Uterus (tissue), 4 donors: ENCODE measurements around the gene PLXNC1. TPM values are rescaled to one million over a fixed set of nuclear protein-coding genes. Genes with fewer than 3 reads are reported as not detected.

Source experiments
- DNase-seq, 2 donors: peaks; one replicate each; pipeline ENCODE4 v3.0.0-alpha.2; 2019 to 2020
- H3K27ac ChIP-seq, 2 donors: fragments of 200-600 bp; sonication (generic); 1 replicate in 1 of 2; 2 replicates in 1 of 2; pipeline ENCODE4 v1.5.1; 2016 to 2018
- H3K27me3 ChIP-seq, 2 donors: fragments of 200-600 bp; sonication (generic); one replicate each; pipeline ENCODE4 v1.5.1; 2018 to 2019; ENCODE audit warnings: control low read depth in 1 of 2
- H3K36me3 ChIP-seq, 2 donors: fragments of 200-600 bp; sonication (generic); one replicate each; pipeline ENCODE4 v1.5.1; 2019; ENCODE audit warnings: control low read depth in 1 of 2
- H3K4me1 ChIP-seq, 2 donors: fragments of 200-600 bp; sonication (generic); one replicate each; pipeline ENCODE4 v1.5.1; 2018 to 2019; ENCODE audit warnings: control low read depth in 1 of 2
- H3K4me3 ChIP-seq, 2 donors: fragments of 200-600 bp; sonication (generic); 1 replicate in 1 of 2; 2 replicates in 1 of 2; pipeline ENCODE4 v1.5.1; 2018 to 2019; ENCODE audit warnings: mild to moderate bottlenecking in 1 of 2
- H3K9me3 ChIP-seq, 2 donors: fragments of 200-600 bp; sonication (generic); one replicate each; pipeline ENCODE4 v1.5.1; 2019; ENCODE audit warnings: control low read depth in 1 of 2
- POLR2A ChIP-seq, 2 donors: fragments of 450-650 bp; IDR thresholded peaks; one replicate each; pipeline ENCODE4 v1.6.1; 2016; ENCODE audit warnings: antibody characterized with exemption in 2 of 2, mild to moderate bottlenecking in 1 of 2, moderate library complexity in 1 of 2
- intact Hi-C: fragments of 100-400 bp; cut with DNase I; formaldehyde crosslinking; loops from one replicate; pipeline ENCODE4 v1.15.1; 2023; ENCODE audit warnings: low total_unique reads
- total RNA-seq, 4 donors: library from RNA; depleted of rRNA in 3 of 4; stranded (reverse); fragments of >200 nt in 3 of 4; gene quantifications; one replicate each; pipeline versions ENCODE4 v1.1.0 to v1.2.4, GENCODE V29; 2014 to 2023
- TF ChIP-seq, protein P1 (sequence below), 4 experiments: fragments of 200-600 bp in 2 of 4; fragments of 450-650 bp in 2 of 4; sonication (generic) in 2 of 4; IDR thresholded peaks; one replicate each; pipeline ENCODE4 v1.5.1; 2016 to 2019; ENCODE audit warnings: antibody characterized with exemption in 4 of 4, mild to moderate bottlenecking in 2 of 4, moderate library complexity in 1 of 4
- donor health status: DM: yes; HTN: yes; CAD: no.

PLXNC1 gene
- total RNA-seq, 4 donors from 2014 or later: 11.6 to 23.8 (median 16.3) TPM

DNA sequence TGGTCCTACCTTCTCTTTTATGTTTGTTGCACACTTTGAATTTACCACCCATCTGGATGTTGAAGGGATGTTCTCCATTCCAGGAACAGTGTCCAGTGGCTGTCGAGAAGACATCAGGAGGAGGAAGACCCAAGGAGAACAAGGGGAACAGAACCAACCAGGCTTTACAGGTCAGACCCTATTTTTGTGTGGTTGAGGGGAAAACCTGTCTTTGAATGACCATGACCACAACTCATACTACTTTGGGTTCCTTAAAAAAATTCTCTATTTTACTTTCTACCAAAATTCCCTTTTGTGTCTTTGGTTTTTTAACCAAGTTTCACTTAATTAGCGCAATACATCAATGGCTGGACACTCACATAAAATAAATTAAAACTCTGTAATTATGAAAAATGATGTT is 78.7 kb downstream of the PLXNC1 start:
- Histone ChIP-seq H3K36me3 (no peaks in the 10 kb centered on the region), H3K4me1 (no peaks in the 10 kb centered on the region), H3K9me3 (no peaks in the 10 kb centered on the region), H3K27me3 (no peaks in the 10 kb centered on the region), H3K27ac (no peak overlapping the region), H3K4me3 (no peak overlapping the region)
- no peak for TF ChIP-seq POLR2A (IDR thresholded peaks at IDR 0.05)
- TF ChIP-seq, protein P1, sequence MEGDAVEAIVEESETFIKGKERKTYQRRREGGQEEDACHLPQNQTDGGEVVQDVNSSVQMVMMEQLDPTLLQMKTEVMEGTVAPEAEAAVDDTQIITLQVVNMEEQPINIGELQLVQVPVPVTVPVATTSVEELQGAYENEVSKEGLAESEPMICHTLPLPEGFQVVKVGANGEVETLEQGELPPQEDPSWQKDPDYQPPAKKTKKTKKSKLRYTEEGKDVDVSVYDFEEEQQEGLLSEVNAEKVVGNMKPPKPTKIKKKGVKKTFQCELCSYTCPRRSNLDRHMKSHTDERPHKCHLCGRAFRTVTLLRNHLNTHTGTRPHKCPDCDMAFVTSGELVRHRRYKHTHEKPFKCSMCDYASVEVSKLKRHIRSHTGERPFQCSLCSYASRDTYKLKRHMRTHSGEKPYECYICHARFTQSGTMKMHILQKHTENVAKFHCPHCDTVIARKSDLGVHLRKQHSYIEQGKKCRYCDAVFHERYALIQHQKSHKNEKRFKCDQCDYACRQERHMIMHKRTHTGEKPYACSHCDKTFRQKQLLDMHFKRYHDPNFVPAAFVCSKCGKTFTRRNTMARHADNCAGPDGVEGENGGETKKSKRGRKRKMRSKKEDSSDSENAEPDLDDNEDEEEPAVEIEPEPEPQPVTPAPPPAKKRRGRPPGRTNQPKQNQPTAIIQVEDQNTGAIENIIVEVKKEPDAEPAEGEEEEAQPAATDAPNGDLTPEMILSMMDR (IDR thresholded peaks at IDR 0.05): no peak
- DNase-seq: no peak
- intact Hi-C loops: no loop called here

DNA sequence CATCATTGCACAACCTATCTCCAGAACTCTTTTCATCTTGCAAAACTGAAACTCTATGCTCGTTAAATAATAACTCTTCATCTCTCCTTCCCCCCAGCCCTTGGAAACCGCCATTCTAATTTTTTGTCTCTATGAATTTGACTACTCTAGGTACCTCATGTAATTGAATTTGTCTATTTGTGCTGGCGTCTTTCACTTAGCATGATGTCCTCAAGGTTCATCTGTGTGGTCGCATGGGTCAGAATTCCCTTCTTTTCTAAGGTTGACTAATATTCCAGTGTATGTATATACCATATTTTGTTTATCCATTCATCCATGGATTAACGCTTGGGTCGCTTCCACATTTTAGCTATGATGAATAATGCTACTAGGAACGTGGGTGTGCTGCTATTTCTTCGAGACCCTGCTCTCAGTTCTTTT is 80.1 kb downstream of the PLXNC1 start:
- no peaks in the 10 kb centered on the region for H3K4me1 ChIP-seq
- no peaks in the 10 kb centered on the region for H3K9me3 ChIP-seq
- H3K27ac ChIP-seq: no peak overlapping the region
- no peaks in the 10 kb centered on the region for H3K36me3 ChIP-seq
- H3K4me3 ChIP-seq: no peak overlapping the region
- H3K27me3 ChIP-seq: no peaks in the 10 kb centered on the region
- no peak for DNase-seq
- TF ChIP-seq POLR2A (IDR thresholded peaks at IDR 0.05): no peak
- TF ChIP-seq, protein P1 (IDR thresholded peaks at IDR 0.05): no peak
- intact Hi-C loops: no loop called here

DNA sequence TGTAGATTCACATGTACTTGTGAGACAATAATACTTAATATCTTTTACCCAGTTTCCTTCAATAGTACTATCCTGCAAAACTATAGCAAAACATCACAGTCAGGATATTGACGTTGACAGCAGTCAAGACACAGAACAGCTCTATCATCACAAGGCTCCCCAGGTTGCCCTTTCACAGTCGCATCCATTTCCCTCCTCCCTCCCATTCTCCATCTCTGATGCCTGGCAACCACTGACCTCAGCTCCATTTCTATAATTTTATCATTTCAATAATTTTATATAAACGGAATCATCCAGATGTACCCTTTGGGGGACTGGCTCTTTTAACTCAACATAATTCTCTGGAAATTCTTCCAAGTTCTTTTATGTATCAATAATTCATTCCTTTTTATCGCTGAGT is 81.5 kb downstream of the PLXNC1 start:
- TF ChIP-seq, protein P1 (IDR thresholded peaks at IDR 0.05): no peak
- TF ChIP-seq POLR2A (IDR thresholded peaks at IDR 0.05): no peak
- Histone ChIP-seq H3K27me3 (no peaks in the 10 kb centered on the region), H3K4me3 (no peak overlapping the region), H3K36me3 (no peaks in the 10 kb centered on the region), H3K9me3 (no peaks in the 10 kb centered on the region), H3K27ac (no peak overlapping the region), H3K4me1 (no peaks in the 10 kb centered on the region)
- intact Hi-C loops: no loop called here
- no peak for DNase-seq

DNA sequence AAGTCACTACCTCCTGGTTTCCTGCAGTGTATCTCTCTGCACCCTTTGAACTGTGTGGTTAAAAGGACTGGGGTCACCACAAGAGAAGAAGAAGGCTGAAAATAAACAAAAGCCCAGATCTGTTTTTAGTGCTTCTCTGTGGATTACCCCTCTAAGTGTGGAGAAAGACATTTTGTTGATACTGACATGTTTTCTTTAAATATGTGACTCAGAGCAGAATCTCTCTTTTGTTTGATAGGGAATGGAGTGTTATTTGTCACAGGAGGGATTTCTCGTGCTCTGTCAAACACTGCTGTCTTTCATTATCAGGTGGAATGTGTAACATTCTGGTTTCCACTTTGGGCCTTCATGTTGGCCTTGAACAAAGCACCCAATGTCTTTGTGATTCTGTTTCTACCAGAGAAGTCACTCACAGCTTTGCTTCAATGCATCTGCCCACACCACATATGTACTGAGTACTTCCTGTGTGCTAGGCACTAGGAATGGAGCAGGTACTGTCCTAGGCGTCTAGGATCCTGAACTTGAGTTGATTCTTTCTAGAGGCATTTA is 82.1 kb downstream of the PLXNC1 start:
- no peaks in the 10 kb centered on the region for H3K27me3 ChIP-seq
- no peak overlapping the region for H3K27ac ChIP-seq
- no peak for TF ChIP-seq POLR2A (IDR thresholded peaks at IDR 0.05)
- TF ChIP-seq, protein P1 (IDR thresholded peaks at IDR 0.05): no peak

DNA sequence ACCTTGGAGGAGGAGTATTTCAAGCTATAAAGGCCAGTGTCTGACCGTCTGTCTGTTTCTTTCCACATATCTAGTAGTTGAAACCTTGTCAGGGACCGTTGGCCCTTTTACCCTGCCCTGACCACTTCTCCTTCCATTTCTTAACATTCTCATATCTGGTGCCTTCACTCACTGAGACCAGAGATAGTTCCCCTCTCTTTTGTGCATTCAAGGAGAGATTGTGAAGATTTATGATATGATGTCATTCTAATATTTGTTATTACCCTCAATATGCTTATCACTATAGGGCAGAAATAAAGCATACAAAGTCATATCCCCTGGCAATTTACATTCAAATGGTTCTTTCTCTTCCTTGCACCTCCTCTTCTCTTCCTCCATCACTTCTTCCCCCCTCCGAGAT is 83.3 kb downstream of the PLXNC1 start:
- TF ChIP-seq, protein P1 (IDR thresholded peaks at IDR 0.05): no peak
- TF ChIP-seq POLR2A (IDR thresholded peaks at IDR 0.05): no peak
- intact Hi-C loops: no loop called here
- Histone ChIP-seq H3K9me3 (no peaks in the 10 kb centered on the region), H3K27ac (no peak overlapping the region), H3K4me3 (no peak overlapping the region), H3K36me3 (no peaks in the 10 kb centered on the region), H3K27me3 (no peaks in the 10 kb centered on the region), H3K4me1 (no peaks in the 10 kb centered on the region)
- no peak for DNase-seq

More for the DNA sequence above, 82.1 kb downstream of the PLXNC1 start:
- intact Hi-C loops: no loop called here
- no peak for DNase-seq
- no peak overlapping the region for H3K4me3 ChIP-seq
- no peaks in the 10 kb centered on the region for H3K36me3 ChIP-seq
- H3K9me3 ChIP-seq: no peaks in the 10 kb centered on the region
- no peaks in the 10 kb centered on the region for H3K4me1 ChIP-seq
